ENCODE data around the gene BPIFB1. TPM values are rescaled to one million over a fixed set of nuclear protein-coding genes. Genes with fewer than 3 reads are reported as not detected.

Gene BPIFB1
- total RNA-seq, result 0.10 TPM in 1 of 2 replicates, not detected in the other
- polyA plus RNA-seq, result 0.32 and 0.85 TPM in 2 replicates

DNA sequence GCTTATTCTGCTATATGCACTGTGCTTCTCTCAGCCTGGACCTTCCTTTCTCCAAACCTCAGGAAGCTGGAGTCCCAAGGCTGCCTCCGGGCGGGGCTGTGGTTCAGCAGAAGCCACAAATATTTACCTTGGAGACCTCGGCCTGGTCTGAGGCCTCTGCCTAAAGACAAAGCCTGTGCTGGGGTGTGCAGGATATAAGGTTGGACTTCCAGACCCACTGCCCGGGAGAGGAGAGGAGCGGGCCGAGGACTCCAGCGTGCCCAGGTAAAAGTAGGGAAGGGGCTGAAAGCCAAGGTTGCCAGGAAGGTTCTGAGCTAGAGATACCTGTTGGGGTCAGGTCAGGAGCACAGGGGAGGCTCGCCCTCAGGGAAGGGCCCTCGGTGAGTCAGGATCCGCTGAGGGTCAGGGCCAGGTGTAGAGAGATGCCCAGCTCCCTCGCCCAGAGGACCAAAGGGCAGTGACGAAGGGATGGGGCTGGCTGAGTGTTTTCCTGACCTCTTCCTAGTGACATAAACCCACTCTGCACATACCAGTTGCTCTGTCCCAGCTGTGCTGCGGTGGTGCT is at the start of gene BPIFB1:
BPIFB1 (plus strand) TSS at position 224 of the 565 bp plus-strand sequence. CDS start 2,860 bp downstream, outside the sequence.
- Histone ChIP-seq H3K27ac (no peak within 1 kb of the TSS), H3K9me2 (replicated peaks; ENCODE audit: insufficient read depth) (no peaks in the 10 kb centered on the region), H3K4me3 (no peak within 1 kb of the TSS), H3K9me3 (ENCODE audit: low read depth) (no peaks in the 10 kb centered on the region), H3K4me1 (ENCODE audit: insufficient read depth) (no peaks in the 10 kb centered on the region), H3K36me3 (replicated peaks; ENCODE audit: insufficient read depth, low read depth) (no peaks in the 10 kb centered on the region), H3K79me2 (no peaks in the 10 kb centered on the region), H3K27me3 (peaks cover 28% of the 10 kb centered on the region), H4K20me1 (ENCODE audit: insufficient read depth, poor library complexity, severe bottlenecking) (no peaks in the 10 kb centered on the region), H3K4me2 (no peak within 1 kb of the TSS), H2AFZ (no peak within 1 kb of the TSS)
- TF ChIP-seq EZH2 (IDR thresholded peaks at IDR 0.05; ENCODE audit: borderline replicate concordance), result no peak
- TF ChIP-seq CTCF (IDR thresholded peaks at IDR 0.05; ENCODE audit: poor library complexity), result no peak
- TF ChIP-seq EZH2phosphoT487 (IDR thresholded peaks at IDR 0.05; ENCODE audit: low read depth, severe bottlenecking, unreplicated experiment), result no peak
- 82% methylated on average over 13 of the region's 13 CpGs for WGBS (ENCODE audit: low lambda C conversion rate, missing lambda C conversion rate)
- DNase-seq (ENCODE audit: low spot score), result no peak

- TF ChIP-seq CTCF (IDR thresholded peaks at IDR 0.05; ENCODE audit: poor library complexity) (no peak), EZH2phosphoT487 (IDR thresholded peaks at IDR 0.05; ENCODE audit: low read depth, severe bottlenecking, unreplicated experiment) (no peak), EZH2 (IDR thresholded peaks at IDR 0.05; ENCODE audit: borderline replicate concordance) (no peak)
These were observed 49.0 kb upstream of the BPIFB1 start for GRCh38 chr20:33234050-33234449.

DNA sequence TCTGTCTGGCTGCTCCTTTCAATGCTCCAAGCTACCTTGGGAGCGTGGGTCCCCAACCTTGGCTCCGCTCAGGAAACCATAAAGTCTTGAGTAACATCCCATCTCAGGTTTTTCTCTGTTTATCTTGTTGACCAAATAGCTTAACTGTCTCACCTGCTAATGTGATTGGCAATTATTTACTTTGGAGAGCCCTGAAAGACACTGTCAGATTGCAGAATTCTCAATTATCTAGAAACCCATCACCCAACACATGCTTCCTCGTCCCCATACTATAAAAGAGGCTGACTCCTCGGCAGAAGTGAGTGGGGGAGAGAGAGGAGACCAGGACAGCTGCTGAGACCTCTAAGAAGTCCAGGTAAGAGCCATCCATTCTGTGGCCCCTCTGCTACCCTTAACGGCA is 47.3 kb upstream of the BPIFB1 start, which contains the start of gene BPIFA1:
BPIFA1 (plus strand) TSS at position 301 of the 400 bp plus-strand sequence. CDS start 1,716 bp downstream, outside the sequence.
- 50% methylated on average over 5 of the region's 5 CpGs for WGBS (ENCODE audit: low lambda C conversion rate, missing lambda C conversion rate)

More at GRCh38 chr20:33234050-33234449, 49.0 kb upstream of the BPIFB1 start:
- Histone ChIP-seq H3K79me2 (no peaks in the 10 kb centered on the region), H4K20me1 (ENCODE audit: insufficient read depth, poor library complexity, severe bottlenecking) (no peaks in the 10 kb centered on the region), H3K27me3 (peaks cover 63% of the 10 kb centered on the region), H3K4me3 (no peak overlapping the region), H2AFZ (no peak overlapping the region), H3K27ac (no peak overlapping the region), H3K4me1 (ENCODE audit: insufficient read depth) (no peaks in the 10 kb centered on the region), H3K9me3 (ENCODE audit: low read depth) (no peaks in the 10 kb centered on the region), H3K4me2 (no peak overlapping the region), H3K36me3 (replicated peaks; ENCODE audit: insufficient read depth, low read depth) (no peaks in the 10 kb centered on the region), H3K9me2 (replicated peaks; ENCODE audit: insufficient read depth) (no peaks in the 10 kb centered on the region)
- DNase-seq (ENCODE audit: low spot score), result no peak
- WGBS (ENCODE audit: low lambda C conversion rate, missing lambda C conversion rate), result 81% methylated on average over 2 of the region's 2 CpGs

More for the DNA sequence above, 47.3 kb upstream of the BPIFB1 start, which contains the start of gene BPIFA1:
- no peak within 1 kb of the TSS for H2AFZ ChIP-seq
- no peaks in the 10 kb centered on the region for H3K36me3 ChIP-seq (replicated peaks; ENCODE audit: insufficient read depth, low read depth)
- H3K9me2 ChIP-seq (replicated peaks; ENCODE audit: insufficient read depth), result no peaks in the 10 kb centered on the region
- no peak within 1 kb of the TSS for H3K4me3 ChIP-seq
- no peak within 1 kb of the TSS for H3K4me2 ChIP-seq
- no peak for DNase-seq (ENCODE audit: low spot score)
- no peak for TF ChIP-seq EZH2phosphoT487 (IDR thresholded peaks at IDR 0.05; ENCODE audit: low read depth, severe bottlenecking, unreplicated experiment)
- TF ChIP-seq EZH2 (IDR thresholded peaks at IDR 0.05; ENCODE audit: borderline replicate concordance), result no peak
- TF ChIP-seq CTCF (IDR thresholded peaks at IDR 0.05; ENCODE audit: poor library complexity), result no peak
- H3K27ac ChIP-seq, result no peak within 1 kb of the TSS
- H3K27me3 ChIP-seq, result peaks cover 51% of the 10 kb centered on the region
- H3K9me3 ChIP-seq (ENCODE audit: low read depth), result no peaks in the 10 kb centered on the region
- no peaks in the 10 kb centered on the region for H4K20me1 ChIP-seq (ENCODE audit: insufficient read depth, poor library complexity, severe bottlenecking)
- H3K4me1 ChIP-seq (ENCODE audit: insufficient read depth), result no peaks in the 10 kb centered on the region
- no peaks in the 10 kb centered on the region for H3K79me2 ChIP-seq
